ENCODE results near the gene USP14.

DNA sequence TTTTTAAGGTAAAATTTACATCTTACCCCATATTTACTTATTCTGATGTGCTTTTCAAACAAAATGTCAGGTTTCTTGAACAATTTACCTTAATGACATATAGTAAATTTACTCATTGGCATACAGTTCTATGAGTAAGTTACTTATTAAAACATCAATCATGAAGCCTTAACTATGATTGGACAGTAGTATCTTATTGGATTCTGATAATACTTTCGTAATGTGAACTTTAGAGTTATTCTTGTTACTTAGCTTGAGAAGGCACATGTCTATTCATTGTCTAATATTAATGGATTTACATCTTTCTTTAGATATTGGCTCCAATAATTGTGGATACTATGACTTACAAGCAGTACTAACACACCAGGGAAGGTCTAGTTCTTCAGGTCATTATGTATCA, 51.7 kb downstream of the USP14 start:
- no peak for TF ChIP-seq CTCF (tag by site-specific recombination; IDR thresholded peaks at IDR 0.05)
- no peak for TF ChIP-seq ZBTB8A (tag by site-specific recombination; IDR thresholded peaks at IDR 0.05)
- no peak for TF ChIP-seq ZNF501 (tag by site-specific recombination; IDR thresholded peaks at IDR 0.05)
- TF ChIP-seq BCL11A (tag by site-specific recombination; IDR thresholded peaks at IDR 0.05; ENCODE audit: low read depth): no peak
- TF ChIP-seq REST (tag by site-specific recombination; IDR thresholded peaks at IDR 0.05): no peak
- TF ChIP-seq ZFP41 (tag by site-specific recombination; IDR thresholded peaks at IDR 0.05; ENCODE audit: borderline replicate concordance): no peak
- no peak for TF ChIP-seq MYNN (tag by site-specific recombination; IDR thresholded peaks at IDR 0.05; ENCODE audit: borderline replicate concordance)

Data from HEK293 (cell line).